Cerebellar nuclear complex (tissue), 1 donor: ENCODE data around the gene DRD3.

ENCODE experiments used
- DNase-seq, 2 experiments: peaks; one replicate each; lab custom pipeline; 2025; lab: John Stamatoyannopoulos, UW

Gene DRD3

DNA sequence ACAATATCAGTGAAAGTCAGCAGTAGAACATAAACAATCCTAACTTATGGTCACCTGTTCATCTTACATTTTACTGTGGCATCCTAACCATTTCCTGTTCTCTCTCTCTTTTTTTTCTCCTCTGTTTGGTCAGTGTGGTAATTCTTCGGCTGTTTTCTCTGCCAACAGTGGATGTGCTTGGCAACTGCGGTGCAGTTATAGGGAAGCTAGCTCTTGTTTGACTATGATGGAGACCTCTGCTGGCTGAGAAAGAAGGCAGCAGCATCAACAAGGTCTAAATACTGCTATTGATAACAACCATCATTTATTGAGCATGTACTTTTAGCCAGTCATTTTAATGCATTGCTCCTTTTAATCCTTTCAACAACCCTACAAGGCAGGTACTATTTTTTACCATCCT, 723 bp upstream of the DRD3 start:
- no peak for DNase-seq

DNA sequence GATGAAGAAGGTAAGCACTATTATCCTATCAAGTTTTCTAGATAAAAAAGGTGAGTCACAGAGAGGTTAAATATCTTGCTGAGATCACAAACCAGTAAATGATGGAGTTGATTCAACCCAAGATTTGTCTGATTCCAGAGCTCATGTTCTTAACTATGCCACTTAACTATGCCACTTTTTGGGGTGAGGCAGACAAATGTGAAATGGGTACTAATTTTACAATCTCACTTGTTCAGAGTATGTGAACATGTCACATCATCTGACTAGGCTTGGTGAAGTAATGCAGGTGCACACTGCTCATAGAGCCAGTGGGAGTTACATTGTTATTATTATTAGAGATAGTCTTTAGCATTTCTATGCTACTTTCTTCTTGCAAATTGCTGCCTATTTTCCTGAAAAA, 2.0 kb downstream of the DRD3 start:
- no peak for DNase-seq

DNA sequence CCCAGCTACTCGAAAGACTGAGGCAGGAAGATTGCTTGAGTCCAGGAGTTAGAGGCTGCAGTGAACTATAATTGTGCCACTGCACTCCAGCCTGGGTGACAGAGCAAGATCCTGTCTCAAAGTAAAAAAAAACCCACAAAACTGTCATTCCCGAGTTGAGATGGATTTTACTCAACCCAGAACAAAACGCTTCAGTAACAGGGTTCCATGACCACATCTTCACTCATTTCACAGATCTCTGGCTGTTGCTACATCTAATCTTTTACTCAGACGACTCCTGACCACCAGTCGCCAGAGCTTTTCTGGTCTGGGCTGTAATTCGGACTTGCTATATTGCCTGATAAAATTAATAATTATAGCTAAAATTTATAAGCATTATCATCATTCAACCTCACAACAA, 2.4 kb downstream of the DRD3 start:
- DNase-seq, result no peak

DNA sequence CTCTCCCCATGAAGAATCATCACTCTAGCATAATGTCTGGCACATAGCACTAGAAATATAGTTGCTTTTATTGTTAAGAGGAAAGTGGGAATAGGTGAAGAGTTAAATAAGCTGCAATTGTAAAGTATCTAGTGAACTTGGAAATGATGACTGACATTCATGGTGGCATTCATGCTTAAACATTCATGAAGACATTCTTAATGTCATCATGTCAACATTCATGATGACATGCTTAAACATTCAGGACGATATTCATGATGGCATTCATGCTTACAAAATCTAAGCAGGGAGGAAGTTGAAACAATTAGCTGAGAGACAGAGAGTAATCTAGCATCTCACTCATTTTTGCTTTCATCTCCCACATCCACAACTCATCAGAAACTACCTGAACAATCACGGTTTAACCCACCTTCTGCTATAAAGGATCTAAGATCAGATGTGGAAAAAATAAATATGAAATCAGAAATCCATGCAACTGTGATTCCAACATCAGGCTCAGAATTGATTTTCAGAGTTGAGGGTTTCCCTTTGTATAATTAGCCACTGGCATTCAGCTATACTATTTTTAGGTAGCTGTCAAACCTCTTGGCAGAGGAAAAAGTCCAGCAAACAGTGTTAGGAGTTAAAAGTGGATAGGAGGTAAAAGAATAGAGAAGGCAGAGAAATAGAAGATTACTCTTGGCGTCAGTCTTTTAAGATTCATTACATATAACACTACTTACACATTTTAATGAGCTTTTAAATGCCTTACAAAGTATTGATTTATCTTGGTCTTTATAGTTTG, 3.5 kb downstream of the DRD3 start:
- no peak for DNase-seq

DNA sequence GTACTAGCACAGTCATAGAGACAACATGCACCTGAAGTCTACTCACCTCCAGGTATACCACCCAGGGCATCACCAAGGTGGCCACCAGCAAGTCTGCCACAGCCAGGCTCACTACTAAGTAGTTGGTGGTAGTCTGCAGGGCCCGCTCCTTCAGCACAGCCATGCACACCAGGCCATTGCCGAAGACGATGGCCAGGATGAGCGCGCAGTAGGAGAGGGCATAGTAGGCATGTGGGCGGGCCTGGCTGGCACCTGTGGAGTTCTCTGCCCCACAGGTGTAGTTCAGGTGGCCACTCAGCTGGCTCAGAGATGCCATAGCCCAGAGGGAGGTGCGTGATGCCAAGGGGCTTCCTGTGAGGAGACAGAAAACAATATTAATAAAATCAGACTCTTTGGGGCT, 7.2 kb downstream of the DRD3 start:
- DNase-seq, result no peak

DNA sequence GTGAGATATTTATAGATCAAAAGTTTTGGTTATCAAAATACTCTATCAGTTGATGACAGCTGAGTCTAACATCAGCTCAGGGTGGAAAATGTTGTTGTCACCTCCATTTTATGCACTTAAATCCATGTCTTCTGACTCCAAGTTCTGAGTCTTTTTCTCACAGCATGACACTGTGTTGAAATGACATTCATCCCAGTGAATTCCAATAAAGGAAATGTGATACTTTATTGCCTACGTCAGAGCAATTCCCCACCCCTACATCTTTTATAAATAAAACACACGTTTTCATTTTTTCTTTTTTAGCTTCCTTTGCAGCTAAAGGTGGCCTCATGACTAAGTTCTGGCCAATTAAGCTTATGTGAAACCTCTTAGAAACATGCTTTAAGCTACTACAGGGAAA, 10.7 kb downstream of the DRD3 start:
- no peak for DNase-seq

DNA sequence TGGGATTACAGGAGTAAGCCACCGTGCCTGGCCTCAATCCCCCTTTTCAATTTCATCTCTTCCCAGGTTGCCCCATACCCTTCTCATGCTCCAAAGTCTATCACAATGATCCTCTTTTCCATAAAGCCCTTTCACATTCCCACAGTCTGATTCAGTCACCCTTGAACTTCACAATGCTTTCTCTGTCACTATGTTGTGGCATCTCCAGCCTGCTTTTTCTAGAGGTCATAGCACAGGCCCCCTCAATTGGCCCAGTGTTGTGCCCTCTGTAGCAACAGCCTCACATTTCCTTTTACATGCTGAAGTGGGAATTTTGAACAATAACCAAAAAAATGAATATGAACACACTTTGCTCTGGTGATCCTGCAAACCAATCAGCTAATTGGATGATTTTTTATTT, 21.5 kb downstream of the DRD3 start:
- DNase-seq, result no peak

DNA sequence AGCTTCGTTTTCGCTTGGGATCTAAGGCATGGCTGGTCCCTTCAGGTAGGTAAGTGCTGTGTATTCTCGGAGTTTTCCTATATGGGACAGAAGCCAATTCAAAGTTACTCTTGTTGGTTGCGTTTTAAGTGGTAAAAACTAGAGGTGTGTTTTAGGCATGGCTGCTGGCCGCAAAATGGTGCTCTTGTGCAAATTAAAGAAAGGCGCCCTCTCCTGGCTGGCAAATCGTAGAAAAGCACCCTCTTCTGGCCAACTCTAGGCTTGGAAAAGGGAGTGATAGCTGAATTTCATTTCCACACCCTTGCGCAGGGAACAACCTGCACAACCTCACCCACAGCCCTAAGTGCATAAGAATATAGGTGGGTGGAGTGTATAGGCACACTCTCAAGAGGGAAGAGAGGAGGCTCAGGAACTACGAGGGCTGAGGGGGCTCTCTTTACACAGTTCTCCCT, 23.5 kb downstream of the DRD3 start:
- DNase-seq, result no peak

DNA sequence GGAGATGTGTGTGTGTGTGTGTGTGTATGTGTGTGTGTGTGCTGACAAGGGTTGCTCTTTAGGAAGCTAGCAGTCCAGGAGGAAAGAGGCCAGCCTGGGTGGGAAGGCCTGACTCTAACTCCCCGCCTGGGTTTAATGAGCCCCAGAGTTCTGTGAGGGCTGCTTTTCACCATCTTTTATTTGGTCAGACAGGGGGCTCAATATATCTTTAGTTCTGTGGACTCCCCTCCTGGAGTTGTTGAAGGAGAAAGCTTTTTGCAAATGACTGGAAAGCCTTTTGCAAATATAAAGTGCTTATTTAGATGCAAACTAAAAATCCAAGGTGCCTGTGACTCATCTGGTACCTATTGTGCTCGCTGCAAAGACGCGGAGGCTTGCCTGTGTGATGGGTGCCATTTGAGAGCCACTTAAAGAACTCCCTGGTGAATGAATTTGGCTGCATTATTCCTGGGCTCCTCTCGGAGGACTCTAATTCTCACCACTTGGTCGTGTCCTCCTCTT, 24.5 kb downstream of the DRD3 start:
- DNase-seq, result no peak

DNA sequence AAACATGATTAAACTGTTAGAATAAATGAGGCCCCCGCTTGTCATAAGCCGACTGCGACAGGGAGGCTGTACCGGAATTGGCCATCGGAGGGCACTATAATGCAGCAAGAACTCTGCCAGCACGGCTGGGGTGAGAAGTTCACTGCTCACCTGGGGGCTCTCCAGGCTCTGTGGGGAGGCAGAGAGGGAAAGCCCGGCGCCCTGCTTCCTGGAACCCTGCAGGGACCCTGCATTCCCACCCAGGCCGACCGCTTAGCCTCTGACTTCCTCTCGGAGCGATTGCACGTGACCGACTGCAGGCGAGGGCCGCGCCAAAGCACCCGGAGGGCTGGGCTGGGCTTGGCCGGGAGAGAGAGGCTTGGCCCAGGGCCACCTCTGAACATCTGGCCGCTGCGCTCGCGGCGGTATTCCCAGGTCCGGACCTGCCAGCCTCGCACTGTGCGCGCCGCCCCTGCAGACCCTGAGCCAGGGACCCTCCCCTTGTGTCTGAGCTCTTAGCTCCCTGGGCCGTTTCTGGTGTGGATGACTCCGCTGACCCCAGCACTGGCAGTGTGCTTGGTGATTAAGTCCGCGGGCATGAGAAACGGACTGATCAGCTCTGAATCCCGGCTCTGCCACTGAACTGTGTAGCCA, 26.2 kb downstream of the DRD3 start:
- DNase-seq, result peak in 1 of 2 experiments; percentile 0

DNA sequence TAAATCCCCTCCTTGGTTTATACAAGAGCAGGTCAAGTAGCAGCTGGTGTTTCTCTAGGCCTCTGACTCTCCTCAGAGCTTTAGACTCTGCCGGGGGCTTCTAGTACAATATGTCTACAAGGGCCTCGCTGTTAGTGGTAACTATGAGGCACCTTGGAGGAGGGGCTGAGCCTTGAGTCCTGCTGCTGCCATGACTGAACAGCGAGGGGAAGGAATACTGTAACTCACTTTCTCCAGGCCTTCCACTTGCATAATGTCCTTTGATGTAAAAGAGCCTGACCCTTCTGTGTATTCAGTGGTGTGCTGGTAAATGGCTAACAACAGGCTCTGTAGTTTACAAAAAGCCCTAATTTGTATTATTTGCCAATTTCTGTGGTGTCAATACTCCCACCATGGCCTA, 27.8 kb downstream of the DRD3 start:
- no peak for DNase-seq

DNA sequence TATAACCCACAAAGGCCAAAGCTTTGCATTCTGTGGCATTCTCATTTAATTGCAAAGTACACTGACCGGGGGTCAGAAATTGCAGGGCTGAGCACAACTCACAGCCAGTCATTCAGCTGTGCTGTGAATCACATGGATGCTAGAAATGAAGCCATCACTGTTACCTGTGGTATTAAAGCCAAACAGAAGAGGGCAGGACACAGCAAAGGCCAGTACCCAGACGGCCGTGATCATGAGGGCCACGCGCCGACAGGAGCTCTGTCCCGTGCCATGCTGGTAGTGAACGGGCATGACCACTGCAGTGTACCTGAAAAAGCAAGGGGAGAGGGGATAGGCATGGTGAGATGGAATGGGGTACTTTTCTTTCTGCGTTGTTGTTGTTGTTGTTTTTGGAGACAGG, 31.6 kb downstream of the DRD3 start:
- no peak for DNase-seq

DNA sequence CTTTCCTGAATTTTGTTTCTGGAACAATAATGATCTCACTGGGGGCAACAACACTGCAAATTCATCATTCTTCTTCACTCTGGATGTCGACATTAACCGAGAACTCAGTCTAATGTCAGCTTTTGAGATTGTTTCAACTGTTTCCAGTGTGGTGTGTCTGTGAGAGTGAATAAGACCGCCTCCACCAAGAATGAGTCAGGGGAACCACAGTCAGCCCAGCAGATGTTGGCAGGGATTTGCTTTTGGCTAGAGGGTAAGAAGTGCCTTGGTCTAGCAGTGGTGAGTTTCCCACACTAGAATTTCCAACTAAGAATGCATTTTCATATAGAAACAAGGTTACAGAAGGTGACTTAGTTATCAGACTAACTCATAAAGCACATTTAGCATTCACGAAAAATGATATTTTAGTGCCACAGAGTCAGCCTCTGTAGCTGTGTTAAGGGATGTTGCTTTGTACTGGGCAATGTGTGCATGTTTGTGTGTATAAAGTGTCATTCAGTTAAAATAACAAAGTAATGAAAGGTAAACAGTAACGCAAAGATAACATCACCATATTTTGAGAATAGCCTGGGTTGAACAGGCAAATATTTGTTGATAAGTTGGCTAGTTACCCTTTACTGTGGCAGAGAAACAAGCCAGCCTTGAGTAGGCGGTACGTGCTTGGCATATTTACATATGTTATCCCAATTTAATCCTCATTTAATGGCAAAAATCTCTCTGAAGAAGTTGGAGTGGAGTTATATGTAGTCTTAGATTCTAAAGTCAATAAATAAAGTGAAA, 33.8 kb downstream of the DRD3 start:
- no peak for DNase-seq

DNA sequence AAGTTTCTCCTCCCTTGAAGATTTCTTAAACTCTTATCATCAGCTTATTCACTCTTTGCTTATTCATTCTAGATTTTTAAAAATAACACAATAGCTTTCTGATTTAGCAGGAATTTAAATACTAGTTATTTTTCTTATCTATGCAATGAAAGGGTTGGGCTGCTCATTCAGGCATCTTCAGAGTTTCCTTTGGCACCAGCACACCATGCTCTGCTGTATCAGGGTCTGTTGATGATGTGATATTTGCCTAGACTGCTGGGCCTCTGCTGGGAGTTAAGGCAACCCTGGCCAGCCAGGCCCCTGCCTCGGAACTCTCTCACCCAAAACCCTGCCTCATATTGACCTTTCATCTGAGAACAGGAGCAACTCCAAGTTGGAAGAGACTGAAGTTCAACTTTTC, 35.0 kb downstream of the DRD3 start:
- DNase-seq, result no peak

DNA sequence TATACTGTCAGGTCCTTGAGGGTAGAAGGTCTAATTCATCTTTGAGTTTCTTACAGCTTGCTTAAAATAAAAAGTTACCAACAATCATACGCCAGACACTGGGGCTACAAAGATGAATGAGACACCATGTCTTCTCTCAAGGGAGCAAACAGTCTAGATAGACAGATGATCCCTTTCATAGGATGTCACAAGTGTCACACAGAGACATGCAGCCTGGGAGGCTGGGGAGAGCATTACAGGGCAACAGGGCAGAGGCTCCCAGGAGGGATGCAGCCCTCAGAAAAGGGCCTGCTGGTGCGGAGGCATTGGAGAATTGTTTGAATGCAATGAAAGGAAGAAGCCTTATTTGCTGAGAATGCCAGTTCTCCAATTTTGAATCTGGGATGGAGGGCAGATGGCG, 39.0 kb downstream of the DRD3 start:
- DNase-seq, result no peak

DNA sequence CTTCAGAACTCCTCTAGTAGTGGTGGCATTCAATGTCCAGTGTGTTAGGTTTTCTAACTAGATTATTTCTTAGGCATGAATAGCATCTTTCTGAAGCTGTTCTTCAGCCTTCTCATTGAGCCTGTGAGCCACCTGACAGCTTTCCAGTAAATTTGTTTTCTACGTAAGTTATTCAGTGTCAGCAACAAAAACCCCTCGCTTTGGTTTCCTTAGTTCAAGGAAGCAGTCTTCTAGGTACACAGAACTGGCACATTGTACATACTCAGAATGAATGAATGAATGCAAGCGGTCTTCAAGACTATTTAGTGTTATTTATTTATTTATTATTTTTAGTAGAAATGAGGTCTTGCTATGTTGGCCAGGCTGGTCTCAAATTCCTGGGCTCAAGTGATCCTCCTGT, 44.9 kb downstream of the DRD3 start:
- no peak for DNase-seq

DNA sequence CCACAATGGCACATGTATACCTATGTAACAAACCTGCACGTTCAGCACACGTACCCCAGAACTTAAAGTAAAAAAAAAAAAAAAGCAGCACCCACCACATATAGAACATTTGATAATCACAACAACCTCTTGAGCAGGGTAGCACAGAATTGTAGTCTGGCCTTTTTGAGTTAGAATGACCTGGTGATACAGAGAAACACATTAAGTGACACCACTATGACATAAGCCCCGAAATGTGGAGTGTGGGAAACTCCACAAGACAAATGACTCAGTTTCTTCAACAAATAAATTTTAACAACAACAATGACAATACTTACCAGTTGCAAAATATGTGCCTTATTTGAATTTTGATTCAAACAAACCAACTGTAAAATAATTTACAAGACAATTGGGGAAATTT, 46.4 kb downstream of the DRD3 start:
- DNase-seq, result no peak

DNA sequence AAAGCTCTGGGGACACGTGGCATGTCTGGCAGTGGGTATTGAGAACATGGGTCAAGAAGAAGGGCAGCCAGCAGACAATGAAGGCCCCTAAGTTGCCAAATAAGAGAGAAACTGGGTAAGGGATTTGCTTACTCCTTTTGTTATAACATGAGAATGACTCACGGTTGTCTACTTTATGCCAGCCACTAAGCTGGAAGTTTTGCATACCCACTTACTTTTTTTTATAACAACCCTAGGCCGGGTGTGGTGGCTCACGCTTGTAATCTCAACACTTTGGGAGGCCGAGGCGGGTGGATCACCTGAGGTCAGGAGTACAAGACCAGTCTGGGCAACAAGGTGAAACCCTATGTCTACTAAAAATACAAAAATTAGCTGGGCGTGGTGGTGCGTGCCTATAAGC, 50.0 kb downstream of the DRD3 start:
- no peak for DNase-seq

DNA sequence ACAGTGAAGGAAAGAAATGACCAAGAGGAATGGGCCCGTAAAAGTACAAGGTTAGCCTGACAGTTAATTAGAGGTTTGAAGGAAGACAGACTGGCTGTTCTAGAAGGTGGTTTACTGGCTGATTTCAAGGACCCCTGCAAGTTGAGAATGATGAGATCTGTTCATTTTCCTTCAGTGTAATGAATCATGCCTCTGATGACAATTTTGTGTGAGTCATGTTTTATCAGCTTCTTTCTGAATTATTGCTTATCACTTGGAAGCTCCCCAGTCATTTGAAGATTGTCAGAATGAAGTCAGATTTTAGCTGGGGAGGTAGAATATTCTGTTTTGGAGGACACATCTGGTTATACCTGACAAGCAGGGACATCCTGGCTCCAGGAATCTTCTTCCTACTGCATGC, 50.6 kb downstream of the DRD3 start:
- DNase-seq, result no peak

DNA sequence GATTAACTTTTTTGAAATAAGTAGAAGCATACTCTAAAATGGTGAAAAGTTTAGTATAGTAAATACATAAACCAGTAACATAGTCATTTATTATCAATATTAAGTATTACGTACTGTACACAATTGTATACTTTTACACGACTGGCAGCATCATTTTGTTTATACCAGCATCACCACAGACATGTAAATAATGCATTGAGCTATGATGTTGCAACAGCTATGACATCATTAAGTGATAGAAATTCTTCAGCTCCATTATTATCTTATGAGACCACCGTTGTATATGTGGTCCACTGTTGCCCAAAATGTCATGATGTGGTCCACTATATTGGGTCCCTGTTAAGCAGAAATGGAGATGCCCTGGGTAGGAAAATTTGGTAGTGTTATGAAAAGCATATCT, 51.3 kb downstream of the DRD3 start:
- DNase-seq, result no peak

DNA sequence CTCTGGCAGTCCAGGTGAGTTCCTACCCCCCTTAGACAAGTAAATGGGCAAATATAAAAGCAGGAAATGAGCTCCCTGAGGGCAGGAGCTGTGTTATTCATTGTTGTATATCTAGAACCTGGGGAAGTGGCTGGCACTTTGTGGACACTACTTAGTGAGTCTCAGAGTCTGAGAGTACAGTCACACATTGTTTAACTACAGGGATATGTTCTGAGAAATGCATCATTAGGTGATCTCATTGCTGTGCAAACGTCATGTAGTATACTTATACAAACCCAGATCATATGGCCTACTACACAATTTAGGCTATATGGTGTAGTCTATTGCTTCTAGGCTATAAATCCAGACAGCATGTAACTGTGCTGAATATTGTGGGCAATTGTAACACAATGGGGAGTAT, 52.4 kb downstream of the DRD3 start:
- DNase-seq, result no peak

DNA sequence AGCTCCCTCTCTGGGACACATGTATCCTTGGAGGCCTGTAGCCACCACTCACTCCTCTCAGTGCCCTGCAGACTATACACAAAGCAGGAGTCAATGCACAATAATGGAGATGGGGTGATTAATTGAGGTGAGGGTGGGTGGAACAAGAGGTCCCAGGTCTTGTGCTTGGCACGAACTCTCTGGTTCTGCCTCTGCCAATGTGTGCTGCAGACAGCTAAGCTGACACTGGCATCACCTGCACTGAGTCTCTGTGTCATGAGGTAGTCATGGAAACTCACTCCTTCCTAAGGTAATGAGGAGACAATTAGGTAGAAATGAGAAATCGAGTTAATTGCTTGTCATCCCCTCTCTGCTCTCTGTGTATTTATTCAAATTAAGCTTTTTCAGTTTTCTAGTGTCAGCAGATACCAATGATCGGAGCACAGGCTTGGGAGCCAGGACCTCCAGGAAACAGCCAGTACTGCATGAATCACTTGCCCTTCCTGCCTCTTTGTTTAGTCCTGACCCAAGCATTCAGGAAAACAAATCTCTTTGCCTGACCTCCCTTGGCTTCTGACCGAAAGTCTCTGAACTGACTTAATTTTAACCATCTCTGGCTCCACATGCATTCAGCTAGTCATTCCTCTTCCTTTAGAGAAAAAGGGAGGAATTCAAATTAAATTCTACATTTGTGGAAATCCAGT, 56.7 kb downstream of the DRD3 start:
- DNase-seq, result no peak
